ENCODE data around the gene ZNF680.
A peak's percentile ranks its signal among the peaks of the same experiment; 100 is the strongest.

Gene ZNF680

GRCh38 chr7:64562626-64563278 lies at the start of gene ZNF680:
TSS of gene ZNF680 (minus strand) at chr7:64563071. CDS start at chr7:64562954, 117 bp downstream.
- Histone ChIP-seq H3K27me3 (ENCODE audit: insufficient read depth, low read depth, severe bottlenecking) (no peaks in the 10 kb centered on the region), H3K4me3 (ENCODE audit: low read depth, low read length) (peak within 1 kb of the TSS; percentile 54), H3K9me3 (ENCODE audit: severe bottlenecking) (peaks cover 2% of the 10 kb centered on the region), H3K36me3 (peaks cover 11% of the 10 kb centered on the region), H3K27ac (peak within 1 kb of the TSS; percentile 93)
- TF ChIP-seq CTCF (IDR thresholded peaks at IDR 0.05; ENCODE audit: low read depth, low read length) = no peak
- peak; percentile 96 for DNase-seq

DNA sequence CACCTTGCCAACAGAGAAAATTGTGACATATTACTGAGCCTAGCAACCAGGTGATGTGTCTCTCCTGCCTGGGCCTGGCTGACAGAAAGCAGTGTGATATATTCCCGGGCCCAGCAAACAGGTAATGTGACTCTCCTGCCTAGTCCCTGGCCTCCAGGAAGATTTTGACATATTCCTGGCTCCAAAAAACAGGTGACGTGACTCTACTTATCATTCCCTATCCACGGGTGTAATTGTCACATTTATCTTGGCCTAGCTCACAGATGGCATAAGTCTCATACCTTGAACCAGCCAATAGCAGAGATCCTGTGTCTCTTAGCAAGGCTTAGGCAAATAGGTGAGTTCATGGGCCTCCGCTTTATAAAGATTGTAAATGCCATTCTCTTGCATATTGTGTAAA lies 49.6 kb upstream of the ZNF680 start:
- Histone ChIP-seq H3K36me3 (no peaks in the 10 kb centered on the region), H3K27me3 (ENCODE audit: insufficient read depth, low read depth, severe bottlenecking) (no peaks in the 10 kb centered on the region), H3K4me3 (ENCODE audit: low read depth, low read length) (no peak overlapping the region), H3K27ac (no peak overlapping the region), H3K9me3 (ENCODE audit: severe bottlenecking) (no peaks in the 10 kb centered on the region)
- TF ChIP-seq CTCF (IDR thresholded peaks at IDR 0.05; ENCODE audit: low read depth, low read length) = no peak
- DNase-seq = no peak

DNA sequence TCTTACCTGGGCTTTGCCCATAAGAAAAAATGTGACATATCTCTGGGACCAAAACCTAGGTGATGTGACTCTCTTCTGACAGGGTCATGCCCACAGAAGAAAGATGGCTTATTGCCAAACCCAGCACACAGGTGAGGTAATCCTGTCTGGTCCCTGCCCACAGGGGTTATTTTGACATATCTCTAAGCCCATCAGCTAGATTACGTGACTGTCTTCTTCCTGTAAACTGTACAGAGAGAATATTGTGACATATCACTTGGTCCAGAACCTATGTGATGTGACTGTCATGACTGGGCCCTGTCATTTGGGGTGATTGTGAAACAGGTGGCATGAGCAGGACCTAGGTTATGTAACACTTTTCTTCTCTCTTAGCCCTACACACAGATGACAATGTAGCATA lies 48.8 kb upstream of the ZNF680 start:
- no peak for DNase-seq
- Histone ChIP-seq H3K27ac (no peak overlapping the region), H3K36me3 (no peaks in the 10 kb centered on the region), H3K4me3 (ENCODE audit: low read depth, low read length) (no peak overlapping the region), H3K9me3 (ENCODE audit: severe bottlenecking) (no peaks in the 10 kb centered on the region), H3K27me3 (ENCODE audit: insufficient read depth, low read depth, severe bottlenecking) (no peaks in the 10 kb centered on the region)
- TF ChIP-seq CTCF (IDR thresholded peaks at IDR 0.05; ENCODE audit: low read depth, low read length) = no peak

- Histone ChIP-seq H3K36me3 (no peaks in the 10 kb centered on the region), H3K27ac (no peak overlapping the region), H3K9me3 (ENCODE audit: severe bottlenecking) (no peaks in the 10 kb centered on the region)
These were observed 48.1 kb upstream of the ZNF680 start for GRCh38 chr7:64610997-64611396.

GRCh38 chr7:64608116-64608910 lies 45.4 kb upstream of the ZNF680 start:
- no peak for DNase-seq
- Histone ChIP-seq H3K4me3 (ENCODE audit: low read depth, low read length) (no peak overlapping the region), H3K36me3 (no peaks in the 10 kb centered on the region), H3K9me3 (ENCODE audit: severe bottlenecking) (no peaks in the 10 kb centered on the region), H3K27ac (no peak overlapping the region), H3K27me3 (ENCODE audit: insufficient read depth, low read depth, severe bottlenecking) (no peaks in the 10 kb centered on the region)
- no peak for TF ChIP-seq CTCF (IDR thresholded peaks at IDR 0.05; ENCODE audit: low read depth, low read length)

More at GRCh38 chr7:64610997-64611396, 48.1 kb upstream of the ZNF680 start:
- no peak for DNase-seq
- TF ChIP-seq CTCF (IDR thresholded peaks at IDR 0.05; ENCODE audit: low read depth, low read length) = no peak
- H3K4me3 ChIP-seq (ENCODE audit: low read depth, low read length) = no peak overlapping the region
- no peaks in the 10 kb centered on the region for H3K27me3 ChIP-seq (ENCODE audit: insufficient read depth, low read depth, severe bottlenecking)

Data from WERI-Rb-1 (cell line).